ENCODE results near the gene PSMB8.

The PSMB8 gene

DNA sequence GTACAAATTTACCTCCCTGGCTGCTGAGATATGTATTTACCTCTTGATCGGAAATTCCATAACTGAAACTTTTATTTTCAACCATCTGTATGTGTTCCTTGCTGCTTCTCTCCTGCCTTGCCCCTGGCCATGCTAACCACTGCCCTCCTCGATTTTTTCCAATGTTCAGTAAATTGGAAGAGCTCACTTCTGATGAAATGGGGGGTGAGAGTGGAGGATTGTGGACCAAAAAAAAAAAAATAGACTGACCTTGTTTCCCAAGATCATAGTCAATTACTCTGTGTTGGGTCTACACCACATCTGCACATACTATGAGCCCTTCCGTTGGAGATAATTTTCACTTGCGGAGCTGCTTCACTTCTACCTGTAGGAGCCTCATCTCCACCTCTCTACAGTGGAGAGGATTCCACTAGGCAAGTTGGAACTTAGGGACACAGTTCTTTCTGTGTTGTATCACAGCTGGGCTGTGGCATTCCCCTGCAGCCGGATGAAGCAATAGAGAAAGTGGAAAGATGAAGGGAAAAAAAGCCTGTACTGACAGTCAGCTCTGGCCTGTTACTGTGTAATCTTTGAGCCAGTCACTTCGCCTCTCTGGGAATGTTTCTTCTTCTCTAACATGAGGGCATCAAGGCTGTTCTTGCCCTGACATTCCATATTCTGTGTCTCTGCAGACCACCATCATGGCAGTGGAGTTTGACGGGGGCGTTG lies 11.8 kb upstream of the PSMB8 start:
- no peak for DNase-seq

DNA sequence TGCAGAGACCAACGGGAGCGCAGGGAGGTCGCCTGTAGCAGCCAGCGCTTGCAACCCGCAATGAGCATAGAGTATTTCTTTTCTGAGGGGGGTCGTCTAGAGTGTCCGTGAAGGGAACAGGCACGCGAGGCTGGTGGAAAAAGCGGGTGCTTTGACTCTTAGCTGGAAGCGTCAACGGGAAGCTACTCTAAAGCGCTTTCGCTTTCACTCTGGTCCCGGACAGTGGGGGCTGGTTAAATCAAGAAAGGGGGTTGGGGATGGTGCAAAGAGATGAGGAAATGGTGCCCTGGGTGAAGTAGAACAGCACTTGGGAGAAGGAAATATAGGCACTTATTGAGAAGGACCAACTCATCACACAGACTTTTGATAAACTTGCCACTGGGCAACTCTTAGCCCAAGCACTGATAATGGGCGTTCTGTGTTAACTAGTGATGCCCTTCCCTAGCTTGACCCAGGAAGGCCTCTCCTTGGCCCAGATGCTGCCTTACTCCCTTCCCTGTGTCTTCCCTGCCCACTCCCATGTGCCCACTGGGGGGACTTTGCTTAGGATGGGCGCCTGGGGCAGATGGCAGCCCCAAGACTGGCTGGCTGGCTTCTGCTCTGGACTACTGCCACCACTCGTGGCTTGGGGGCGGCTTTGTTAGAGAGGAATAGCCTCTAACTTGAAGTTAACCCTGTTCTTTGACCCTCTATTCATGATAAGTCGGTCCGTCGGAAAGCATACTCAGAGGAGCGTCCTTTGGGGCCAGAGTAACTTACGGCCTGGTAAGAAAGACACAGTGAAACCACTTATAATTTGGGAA lies 10.7 kb upstream of the PSMB8 start:
- no peak for DNase-seq

DNA sequence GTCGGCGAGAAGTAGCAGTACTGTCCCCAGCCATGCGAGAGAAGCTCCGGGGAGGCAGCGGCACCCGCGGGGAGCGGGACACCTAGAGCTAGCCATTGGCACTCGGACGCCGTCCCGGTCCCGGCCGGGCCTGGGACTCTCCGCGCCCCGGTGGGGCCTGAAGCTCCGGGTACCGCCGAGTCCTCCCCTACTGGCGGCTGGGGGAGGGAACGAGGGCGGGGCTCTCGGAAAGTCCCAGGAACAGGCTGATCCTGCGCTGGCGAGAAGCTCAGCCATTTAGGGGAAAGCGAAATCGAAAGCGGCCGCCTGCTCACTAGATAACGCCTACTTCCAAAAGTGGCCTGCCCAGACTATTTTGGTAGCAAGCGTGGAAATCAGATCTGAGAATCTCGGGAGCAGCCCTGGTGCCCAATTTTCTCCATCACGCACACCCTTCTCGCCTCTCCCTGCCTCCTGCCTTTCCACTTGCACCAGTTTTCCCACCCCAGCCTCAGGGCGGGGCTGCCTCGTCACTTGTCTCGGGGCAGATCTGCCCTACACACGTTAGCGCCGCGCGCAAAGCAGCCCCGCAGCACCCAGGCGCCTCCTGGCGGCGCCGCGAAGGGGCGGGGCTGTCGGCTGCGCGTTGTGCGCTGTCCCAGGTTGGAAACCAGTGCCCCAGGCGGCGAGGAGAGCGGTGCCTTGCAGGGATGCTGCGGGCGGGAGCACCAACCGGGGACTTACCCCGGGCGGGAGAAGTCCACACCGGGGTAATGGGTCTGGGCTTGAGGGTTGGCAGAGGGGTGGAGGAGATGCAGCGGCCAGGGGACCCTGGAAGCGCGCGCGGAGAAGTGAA lies 9.9 kb upstream of the PSMB8 start, which contains the start of the genes PSMB9 and TAP1:
PSMB9 (plus strand) TSS at position 652 of the 835 bp plus-strand sequence; CDS start at position 690, 38 bp downstream.
TAP1 (minus strand) TSS at position 164 of the 835 bp plus-strand sequence; CDS start at position 96, 68 bp downstream.
- peak; percentile 84 for DNase-seq

- no peak for DNase-seq
These were observed 9.1 kb upstream of the PSMB8 start for GRCh38 chr6:32852844-32853540.

- DNase-seq: no peak
These were observed 8.4 kb upstream of the PSMB8 start for GRCh38 chr6:32852018-32852843.

GRCh38 chr6:32851025-32851424 lies 7.2 kb upstream of the PSMB8 start:
- no peak for DNase-seq

GRCh38 chr6:32849126-32849525 lies 5.3 kb upstream of the PSMB8 start:
- no peak for DNase-seq

- DNase-seq: no peak
These were observed 3.9 kb upstream of the PSMB8 start for GRCh38 chr6:32847795-32848194.

DNA sequence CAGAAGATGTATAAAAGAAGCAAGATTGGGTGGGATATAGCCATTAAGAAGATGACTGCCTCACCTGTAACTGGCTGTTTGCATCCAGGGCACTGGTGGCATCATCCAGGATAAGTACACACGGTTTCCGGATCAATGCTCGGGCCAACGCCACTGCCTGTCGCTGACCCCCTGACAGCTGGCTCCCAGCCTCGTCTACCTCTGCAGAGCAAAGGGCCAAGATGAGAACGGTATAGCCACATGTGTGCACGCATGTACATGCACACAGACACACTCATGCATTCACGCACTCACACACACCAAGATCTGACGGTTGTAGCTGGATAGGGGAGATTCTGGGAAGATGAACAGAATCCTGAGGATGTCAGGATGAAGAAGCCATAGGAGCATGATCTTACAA lies 3.2 kb upstream of the PSMB8 start:
- DNase-seq: no peak

DNA sequence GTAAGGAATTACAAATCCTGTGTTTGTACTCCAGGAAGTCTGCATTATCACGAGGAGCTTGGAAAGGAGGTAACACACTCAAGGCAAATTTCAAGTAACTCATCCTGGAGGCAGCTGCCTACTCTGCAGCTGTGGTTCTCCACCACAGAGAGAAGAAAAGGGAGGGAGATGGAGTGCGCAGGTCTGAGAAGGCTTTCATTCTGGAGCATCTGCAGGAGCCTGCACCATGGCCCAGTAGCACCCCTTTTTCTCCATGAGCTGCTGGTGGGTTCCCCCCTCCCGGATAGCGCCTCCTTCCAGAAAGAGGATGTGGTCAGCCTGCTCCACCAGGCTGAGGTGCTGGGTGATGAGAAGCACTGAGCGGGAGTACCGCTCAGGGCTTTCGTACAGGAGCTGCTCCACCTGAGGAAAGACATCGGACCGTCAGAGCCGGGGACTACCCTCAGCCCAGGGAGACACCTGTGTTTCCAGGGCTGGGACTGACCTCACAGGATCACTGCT lies 1.6 kb upstream of the PSMB8 start:
- no peak for DNase-seq

- no peak for DNase-seq
These were observed 1.1 kb upstream of the PSMB8 start for GRCh38 chr6:32844839-32845383.

DNA sequence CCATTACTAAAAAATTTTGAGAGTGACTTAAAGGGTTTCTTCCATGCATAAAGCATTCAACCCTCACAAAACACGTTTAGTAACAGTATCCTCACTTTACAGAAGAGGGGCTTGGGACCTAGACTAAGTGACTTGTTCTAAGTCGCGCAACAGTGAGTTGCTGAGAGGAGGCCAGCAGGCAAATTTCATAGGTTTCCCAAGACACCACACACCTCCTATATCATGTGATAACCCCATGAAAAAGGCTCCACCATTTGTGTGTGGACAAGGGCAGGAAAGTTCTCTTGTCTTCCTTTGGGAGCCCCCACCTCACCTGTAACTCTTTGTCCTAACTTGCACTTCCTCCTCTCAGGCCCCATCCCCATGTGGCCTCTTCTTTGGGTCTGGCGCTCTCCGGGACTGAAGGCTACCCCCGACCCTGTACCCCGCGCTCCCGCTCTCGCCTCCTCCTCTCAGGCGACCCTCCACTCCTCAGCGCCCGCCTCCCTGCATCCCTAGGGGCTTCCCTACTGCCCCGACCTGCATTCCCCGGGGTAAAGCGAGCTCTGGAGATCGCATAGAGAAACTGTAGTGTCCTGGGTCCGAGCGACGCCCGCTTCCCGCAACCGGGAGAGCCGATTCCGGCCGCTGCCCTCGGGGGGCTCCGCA lies 392 bp downstream of the PSMB8 start:
- DNase-seq: no peak

DNA sequence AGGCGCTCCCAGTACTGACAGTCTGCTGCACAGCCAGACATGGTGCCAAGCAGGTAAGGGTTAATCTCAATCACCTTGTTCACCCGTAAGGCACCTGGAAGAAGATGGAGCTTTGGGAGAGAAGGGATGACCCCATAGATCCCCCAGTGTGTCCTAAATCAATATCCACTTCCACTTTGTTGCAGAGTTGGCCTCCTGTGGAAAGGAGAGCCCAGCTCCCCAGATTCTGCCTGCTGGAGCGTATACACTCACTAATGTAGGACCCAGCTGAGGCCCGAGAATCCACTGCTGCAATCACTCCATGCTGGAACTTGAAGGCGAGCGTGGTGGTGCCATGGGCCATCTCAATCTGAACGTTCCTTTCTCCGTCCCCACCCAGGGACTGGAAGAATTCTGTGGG lies 1.2 kb downstream of the PSMB8 start:
- no peak for DNase-seq

- no peak for DNase-seq
These were observed 1.7 kb downstream of the PSMB8 start for GRCh38 chr6:32842021-32842650.

- no peak for DNase-seq
These were observed 3.1 kb downstream of the PSMB8 start for GRCh38 chr6:32840604-32841246.

GRCh38 chr6:32839356-32839755 lies 4.5 kb downstream of the PSMB8 start:
- DNase-seq: no peak

DNA sequence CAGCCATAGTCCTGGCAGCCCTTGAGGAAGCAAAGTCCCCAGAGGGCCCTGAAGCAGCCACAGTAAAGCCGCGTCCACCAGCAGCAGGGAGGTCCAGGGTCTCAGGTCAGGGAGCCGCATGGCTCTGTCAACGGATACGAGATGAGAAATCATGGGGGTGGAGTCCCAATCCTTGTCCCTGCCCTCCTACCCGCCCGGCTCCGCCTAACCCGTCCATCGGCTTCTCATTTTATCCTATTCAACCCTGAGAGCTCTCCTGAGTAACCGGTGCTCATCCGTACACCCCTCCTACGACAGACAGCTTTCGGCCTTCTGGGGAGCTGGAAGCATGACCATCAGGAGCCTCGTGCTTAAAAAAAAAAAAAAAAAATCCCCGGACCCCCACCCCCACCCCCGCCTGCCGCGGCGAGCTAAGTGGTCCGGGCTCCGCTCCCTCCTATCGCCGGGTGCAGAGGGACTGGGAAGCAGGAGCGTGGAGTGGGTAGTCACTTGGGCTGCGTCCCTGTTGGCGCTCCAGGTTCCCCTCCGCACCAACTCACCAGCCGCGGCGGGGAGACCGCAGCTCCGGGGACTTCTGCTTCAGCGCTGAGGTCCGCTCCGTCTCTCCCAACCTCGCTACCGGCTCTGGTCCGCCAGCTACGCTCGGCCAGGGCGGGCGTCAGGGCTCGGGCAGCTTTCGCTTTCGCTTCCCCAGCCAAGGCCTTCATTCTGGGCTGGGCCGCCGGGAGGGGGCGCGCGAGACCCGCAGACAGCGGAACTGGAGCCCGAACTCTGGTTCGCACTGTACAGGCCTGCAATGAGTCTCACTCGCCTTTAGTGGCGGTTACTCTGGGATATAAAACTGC lies 5.5 kb downstream of the PSMB8 start, which contains the start of gene TAP2:
TAP2 (minus strand) TSS at position 626 of the 845 bp plus-strand sequence; CDS start at position 120, 506 bp downstream.
- peak; percentile 83 for DNase-seq

- no peak for DNase-seq
These were observed 6.2 kb downstream of the PSMB8 start for GRCh38 chr6:32837651-32838113.

Data from NCI-H2171 treated with DMSO at 0.1 percent for 48 hours (cell line).